HG03460 (cell line): ENCODE data around the gene ELP1.

Experiments
- ATAC-seq: cut with Tn5 transposase; IDR thresholded peaks from one replicate; pipeline ENCODE4 v1.9.1; 2021; ENCODE audit not compliant: unreplicated experiment

ELP1 gene

GRCh38 chr9:108823829-108824228, 110.1 kb downstream of the ELP1 start:
- ATAC-seq: no peak
